ENCODE results near the gene JAML.
"Not testable (repeated sequence)": the region's sequence is repeated elsewhere in the genome, so short reads cannot be mapped to it uniquely, and the experiment has no call there.

GRCh38 chr11:118190942-118191506 lies 33.8 kb downstream of the JAML start:
- TF ChIP-seq, protein P1, sequence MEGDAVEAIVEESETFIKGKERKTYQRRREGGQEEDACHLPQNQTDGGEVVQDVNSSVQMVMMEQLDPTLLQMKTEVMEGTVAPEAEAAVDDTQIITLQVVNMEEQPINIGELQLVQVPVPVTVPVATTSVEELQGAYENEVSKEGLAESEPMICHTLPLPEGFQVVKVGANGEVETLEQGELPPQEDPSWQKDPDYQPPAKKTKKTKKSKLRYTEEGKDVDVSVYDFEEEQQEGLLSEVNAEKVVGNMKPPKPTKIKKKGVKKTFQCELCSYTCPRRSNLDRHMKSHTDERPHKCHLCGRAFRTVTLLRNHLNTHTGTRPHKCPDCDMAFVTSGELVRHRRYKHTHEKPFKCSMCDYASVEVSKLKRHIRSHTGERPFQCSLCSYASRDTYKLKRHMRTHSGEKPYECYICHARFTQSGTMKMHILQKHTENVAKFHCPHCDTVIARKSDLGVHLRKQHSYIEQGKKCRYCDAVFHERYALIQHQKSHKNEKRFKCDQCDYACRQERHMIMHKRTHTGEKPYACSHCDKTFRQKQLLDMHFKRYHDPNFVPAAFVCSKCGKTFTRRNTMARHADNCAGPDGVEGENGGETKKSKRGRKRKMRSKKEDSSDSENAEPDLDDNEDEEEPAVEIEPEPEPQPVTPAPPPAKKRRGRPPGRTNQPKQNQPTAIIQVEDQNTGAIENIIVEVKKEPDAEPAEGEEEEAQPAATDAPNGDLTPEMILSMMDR (IDR thresholded peaks at IDR 0.05): not testable (repeated sequence)
- TF ChIP-seq POLR2A, POLR2AphosphoS5 (IDR thresholded peaks at IDR 0.05): not testable (repeated sequence)
